NB4 (cell line): Measurements from ENCODE around the gene SLC36A3.

Source experiments
- DNase-seq: peaks from one replicate; pipeline ENCODE4 v3.0.0; 2010; ENCODE audit warnings: low read depth
- H3K4me3 ChIP-seq: one replicate; pipeline ENCODE4 v1.5.1; 2011; ENCODE audit warnings: mild to moderate bottlenecking, low read depth, low read length, moderate library complexity
- CTCF ChIP-seq: IDR thresholded peaks from one replicate; pipeline ENCODE4 v1.5.1; 2012; ENCODE audit warnings: low read depth, low read length
- MYC ChIP-seq: IDR thresholded peaks from 2 replicates; pipeline ENCODE4 v1.6.1; 2011; ENCODE audit warnings: low read depth, low read length
- POLR2A ChIP-seq: IDR thresholded peaks from 2 replicates; pipeline ENCODE4 v1.6.1; 2011; ENCODE audit warnings: mild to moderate bottlenecking; ENCODE audit not compliant: insufficient read length; ENCODE audit errors: extremely low read depth
- TF ChIP-seq, protein P1 (sequence below): IDR thresholded peaks from 2 replicates; pipeline ENCODE4 v1.6.1; 2011; ENCODE audit warnings: low read depth, low read length

SLC36A3 gene

DNA sequence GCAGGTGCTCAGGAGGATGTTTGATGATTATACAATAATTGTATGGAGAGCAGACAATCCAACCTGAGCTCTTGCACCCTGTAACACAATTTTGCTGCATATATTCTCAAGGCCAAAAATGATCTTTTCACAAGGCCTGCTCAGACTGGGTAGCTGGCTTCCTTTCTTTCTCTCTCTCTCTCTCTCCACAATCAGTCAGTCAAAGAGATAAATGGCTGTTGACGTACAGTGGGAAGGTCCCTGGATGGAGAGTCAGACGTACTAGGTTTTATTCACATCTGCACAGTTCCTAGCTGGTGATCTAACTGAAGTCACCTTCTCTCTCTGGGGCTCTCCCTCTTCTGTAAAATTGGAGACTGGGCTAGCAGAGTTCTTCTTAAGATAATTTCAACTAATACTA lies 24.0 kb upstream of the SLC36A3 start:
- TF ChIP-seq, protein P1, sequence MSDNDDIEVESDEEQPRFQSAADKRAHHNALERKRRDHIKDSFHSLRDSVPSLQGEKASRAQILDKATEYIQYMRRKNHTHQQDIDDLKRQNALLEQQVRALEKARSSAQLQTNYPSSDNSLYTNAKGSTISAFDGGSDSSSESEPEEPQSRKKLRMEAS: no peak
- TF ChIP-seq CTCF (no peak), MYC (no peak), POLR2A (no peak)
- no peak for DNase-seq
- H3K4me3 ChIP-seq: no peak overlapping the region

GRCh38 chr5:151326266-151326665 lies 22.7 kb upstream of the SLC36A3 start:
- no peak overlapping the region for H3K4me3 ChIP-seq
- DNase-seq: no peak
- TF ChIP-seq MYC: no peak
- TF ChIP-seq, protein P1: no peak
- TF ChIP-seq CTCF: no peak
- TF ChIP-seq POLR2A: no peak

- no peak for TF ChIP-seq POLR2A
- no peak for TF ChIP-seq CTCF
- TF ChIP-seq, protein P1: no peak
- TF ChIP-seq MYC: no peak
- H3K4me3 ChIP-seq: no peak overlapping the region
- DNase-seq: no peak
Observed at GRCh38 chr5:151320481-151320880, 16.9 kb upstream of the SLC36A3 start.

- DNase-seq: peak; percentile 40
- TF ChIP-seq POLR2A (no peak), MYC (no peak), CTCF (no peak)
- TF ChIP-seq, protein P1: no peak
- no peak overlapping the region for H3K4me3 ChIP-seq
Observed at GRCh38 chr5:151318850-151319732, 15.5 kb upstream of the SLC36A3 start.

GRCh38 chr5:151317871-151318270 lies 14.3 kb upstream of the SLC36A3 start:
- H3K4me3 ChIP-seq: no peak overlapping the region
- no peak for TF ChIP-seq POLR2A
- TF ChIP-seq CTCF: no peak
- no peak for TF ChIP-seq MYC
- TF ChIP-seq, protein P1: no peak
- DNase-seq: no peak
